HG02678 (cell line): ENCODE results near the gene CHD6.

ENCODE experiments used
- ATAC-seq: cut with Tn5 transposase; IDR thresholded peaks from one replicate; pipeline ENCODE4 v1.9.1; 2021; ENCODE audit warnings: mild to moderate bottlenecking, moderate library complexity; ENCODE audit not compliant: unreplicated experiment

Gene CHD6

GRCh38 chr20:41587523-41587922 is 30.7 kb downstream of the CHD6 start:
- ATAC-seq: no peak

GRCh38 chr20:41586772-41587171 is 31.4 kb downstream of the CHD6 start:
- no peak for ATAC-seq

- ATAC-seq: no peak
These were observed 37.8 kb downstream of the CHD6 start for GRCh38 chr20:41580350-41580749.

GRCh38 chr20:41577129-41578009 is 40.8 kb downstream of the CHD6 start:
- no peak for ATAC-seq

- no peak for ATAC-seq
These were observed 42.8 kb downstream of the CHD6 start for GRCh38 chr20:41575412-41575811.

GRCh38 chr20:41574802-41575389 is 43.3 kb downstream of the CHD6 start:
- ATAC-seq: no peak

GRCh38 chr20:41573955-41574354 is 44.2 kb downstream of the CHD6 start:
- ATAC-seq: no peak

- ATAC-seq: no peak
These were observed 46.1 kb downstream of the CHD6 start for GRCh38 chr20:41572010-41572572.

- no peak for ATAC-seq
These were observed 47.2 kb downstream of the CHD6 start for GRCh38 chr20:41571006-41571405.

GRCh38 chr20:41570557-41570956 is 47.6 kb downstream of the CHD6 start:
- ATAC-seq: no peak

GRCh38 chr20:41567615-41568014 is 50.6 kb downstream of the CHD6 start:
- no peak for ATAC-seq

GRCh38 chr20:41566896-41567527 is 51.2 kb downstream of the CHD6 start:
- no peak for ATAC-seq

- ATAC-seq: no peak
These were observed 55.1 kb downstream of the CHD6 start for GRCh38 chr20:41563087-41563486.

- no peak for ATAC-seq
These were observed 57.2 kb downstream of the CHD6 start for GRCh38 chr20:41560970-41561369.

GRCh38 chr20:41559658-41560057 is 58.5 kb downstream of the CHD6 start:
- ATAC-seq: no peak

GRCh38 chr20:41553142-41553879 is 64.9 kb downstream of the CHD6 start:
- ATAC-seq: no peak

GRCh38 chr20:41552295-41553068 is 65.7 kb downstream of the CHD6 start:
- no peak for ATAC-seq

- no peak for ATAC-seq
These were observed 67.0 kb downstream of the CHD6 start for GRCh38 chr20:41551011-41551705.

GRCh38 chr20:41547221-41547620 is 71.0 kb downstream of the CHD6 start:
- ATAC-seq: no peak

GRCh38 chr20:41546535-41546934 is 71.6 kb downstream of the CHD6 start:
- ATAC-seq: no peak
